Liver (tissue), 3 donors: ENCODE results near the gene ZNF20.

ENCODE experiments used
- EGR1 ChIP-seq, 2 donors: IDR thresholded peaks; 2 replicates each; pipeline ENCODE4 v1.6.1; 2016 to 2018; ENCODE audit warnings: antibody characterized with exemption in 2 of 2, low read depth in 2 of 2
- HNF4A ChIP-seq, 2 donors: conservative IDR thresholded peaks; 2 replicates each; pipeline ENCODE4 v1.6.1; 2016; ENCODE audit warnings: antibody characterized with exemption in 2 of 2, mild to moderate bottlenecking in 2 of 2
- JUND ChIP-seq, 2 donors: IDR thresholded peaks; 2 replicates each; pipeline ENCODE4 v1.6.1; 2016; ENCODE audit warnings: antibody characterized with exemption in 2 of 2
- MAX ChIP-seq: IDR thresholded peaks from 2 replicates; pipeline ENCODE4 v1.6.1; 2016; ENCODE audit warnings: antibody characterized with exemption
- RAD21 ChIP-seq, 2 donors: IDR thresholded peaks; 2 replicates each; pipeline ENCODE4 v1.6.1; 2016; ENCODE audit warnings: antibody characterized with exemption in 2 of 2, mild to moderate bottlenecking in 2 of 2
- REST ChIP-seq: IDR thresholded peaks from 2 replicates; pipeline ENCODE4 v1.6.1; 2016; ENCODE audit warnings: antibody characterized with exemption, mild to moderate bottlenecking
- RXRA ChIP-seq, 2 donors: IDR thresholded peaks; 2 replicates each; pipeline ENCODE4 v1.6.1; 2017 to 2018; ENCODE audit warnings: antibody characterized with exemption in 2 of 2, mild to moderate bottlenecking in 1 of 2
- TF ChIP-seq, protein P1 (sequence below): fragments of 150-350 bp; IDR thresholded peaks from 2 replicates; pipeline ENCODE4 v1.5.1; 2017; ENCODE audit warnings: improper control_type of control experiment, low read depth, low read length; ENCODE audit not compliant: missing input control
- donor health status: healthy.
- donor health status: healthy.

GRCh38 chr19:12085074-12085818 lies 54.9 kb downstream of the ZNF20 start:
- TF ChIP-seq, protein P1, sequence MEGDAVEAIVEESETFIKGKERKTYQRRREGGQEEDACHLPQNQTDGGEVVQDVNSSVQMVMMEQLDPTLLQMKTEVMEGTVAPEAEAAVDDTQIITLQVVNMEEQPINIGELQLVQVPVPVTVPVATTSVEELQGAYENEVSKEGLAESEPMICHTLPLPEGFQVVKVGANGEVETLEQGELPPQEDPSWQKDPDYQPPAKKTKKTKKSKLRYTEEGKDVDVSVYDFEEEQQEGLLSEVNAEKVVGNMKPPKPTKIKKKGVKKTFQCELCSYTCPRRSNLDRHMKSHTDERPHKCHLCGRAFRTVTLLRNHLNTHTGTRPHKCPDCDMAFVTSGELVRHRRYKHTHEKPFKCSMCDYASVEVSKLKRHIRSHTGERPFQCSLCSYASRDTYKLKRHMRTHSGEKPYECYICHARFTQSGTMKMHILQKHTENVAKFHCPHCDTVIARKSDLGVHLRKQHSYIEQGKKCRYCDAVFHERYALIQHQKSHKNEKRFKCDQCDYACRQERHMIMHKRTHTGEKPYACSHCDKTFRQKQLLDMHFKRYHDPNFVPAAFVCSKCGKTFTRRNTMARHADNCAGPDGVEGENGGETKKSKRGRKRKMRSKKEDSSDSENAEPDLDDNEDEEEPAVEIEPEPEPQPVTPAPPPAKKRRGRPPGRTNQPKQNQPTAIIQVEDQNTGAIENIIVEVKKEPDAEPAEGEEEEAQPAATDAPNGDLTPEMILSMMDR = no peak
- no peak for TF ChIP-seq HNF4A (conservative IDR thresholded peaks at IDR 0.05)
- no peak for TF ChIP-seq RXRA (IDR thresholded peaks at IDR 0.05)
- no peak for TF ChIP-seq MAX
- TF ChIP-seq REST = no peak
- TF ChIP-seq JUND (IDR thresholded peaks at IDR 0.05) = no peak
- no peak for TF ChIP-seq RAD21 (IDR thresholded peaks at IDR 0.05)
- no peak for TF ChIP-seq EGR1 (IDR thresholded peaks at IDR 0.05; ENCODE audit: low read depth in 2 of 2)
